HCT116 (cell line): ENCODE results near the gene NOL3. TPM values are rescaled to one million over a fixed set of nuclear protein-coding genes. Genes with fewer than 3 reads are reported as not detected.

Experiments
- ATAC-seq: fragments of 200-7000 bp; cut with Tn5 transposase; 2 replicates; pipeline ENCODE4 v1.9.1; 2020; ENCODE audit warnings: mild to moderate bottlenecking, moderate library complexity
- BruUV-seq: library from RNA; stranded (reverse); fragments of 400-500 nt; replicated peaks from 2 replicates; lab custom pipeline; 2021; lab: Mats Ljungman, UMichigan
- CTCF ChIA-PET: fragments of 300-600 bp; sonication (Branson Sonifier 250); formaldehyde crosslinking; loops from one replicate; lab custom pipeline; 2021; ENCODE audit warnings: antibody characterized with exemption; lab: Charles Lee
- POLR2A ChIA-PET: fragments of 300-600, 350-600 bp; sonication (Branson Sonifier 250); formaldehyde crosslinking; loops from one replicate; lab custom pipeline; 2021; ENCODE audit warnings: antibody characterized with exemption; lab: Charles Lee
- RAD21 ChIA-PET, 2 experiments: fragments of 300-600 bp; sonication (Branson Sonifier 250); formaldehyde crosslinking; loops; one replicate each; lab custom pipeline; 2023; ENCODE audit warnings: low total read pairs in 2 of 2; ENCODE audit not compliant: uncharacterized antibody in 2 of 2, unreplicated experiment in 2 of 2, low non-redundant PET in 1 of 2; lab: Charles Lee
- DNase-seq: peaks from one replicate; pipeline ENCODE4 v3.0.0-alpha.2; 2010; ENCODE audit warnings: low read depth, low spot score
- H2AFZ ChIP-seq: fragments of 200-600 bp; shearing (Covaris generic), sonication (generic); 2 replicates; pipeline ENCODE4 v1.6.1; 2017; ENCODE audit warnings: low read depth, mixed run types, mixed read lengths, antibody characterized with exemption, low read length; ENCODE audit not compliant: poor library complexity, severe bottlenecking
- H3K27ac ChIP-seq: 2 replicates; pipeline ENCODE4 v1.5.1; 2012; ENCODE audit warnings: low read depth, low read length
- H3K27me3 ChIP-seq: fragments of 200-600 bp; sonication (generic); 2 replicates; pipeline ENCODE4 v1.6.1; 2016; ENCODE audit warnings: mixed run types, low read length, mixed read lengths; ENCODE audit not compliant: insufficient read depth
- H3K36me3 ChIP-seq, 2 experiments: fragments of 200-500 bp in 1 of 2; fragments of 200-600 bp in 1 of 2; sonication (Bioruptor generic) in 1 of 2; sonication (generic) in 1 of 2; 2 replicates each; pipeline versions ENCODE4 v1.5.1 to v1.6.1; 2014 to 2016; ENCODE audit warnings: low read length in 2 of 2, inconsistent platforms in 1 of 2, mixed read lengths in 1 of 2, mixed run types in 1 of 2; ENCODE audit not compliant: insufficient read depth in 2 of 2, control insufficient read depth in 1 of 2
- H3K4me1 ChIP-seq, 2 experiments: fragments of 200-600 bp in 1 of 2; sonication (generic) in 1 of 2; 2 replicates each; pipeline versions ENCODE4 v1.5.1 to v1.6.1; 2012 to 2017; ENCODE audit warnings: low read length in 2 of 2, inconsistent platforms in 1 of 2, mild to moderate bottlenecking in 1 of 2, mixed read lengths in 1 of 2, mixed run types in 1 of 2, moderate library complexity in 1 of 2; ENCODE audit not compliant: insufficient read depth in 2 of 2, control insufficient read depth in 1 of 2
- H3K4me2 ChIP-seq: fragments of 200-600 bp; sonication (generic); 2 replicates; pipeline ENCODE4 v1.6.1; 2017; ENCODE audit warnings: mixed run types, low read length, mixed read lengths
- H3K4me3 ChIP-seq, 2 experiments: fragments of 200-600 bp in 1 of 2; sonication (generic) in 1 of 2; replicated peaks in 1 of 2; 2 replicates each; pipeline ENCODE4 v1.5.1; 2011 to 2016; ENCODE audit warnings: low read length in 2 of 2, control low read depth in 1 of 2, low read depth in 1 of 2, mild to moderate bottlenecking in 1 of 2, mixed read lengths in 1 of 2, mixed run types in 1 of 2
- H3K79me2 ChIP-seq: fragments of 200-600 bp; sonication (generic); 2 replicates; pipeline ENCODE4 v1.6.1; 2017; ENCODE audit warnings: mild to moderate bottlenecking, mixed run types, low read length, moderate library complexity, mixed read lengths; ENCODE audit not compliant: insufficient read depth
- H3K9ac ChIP-seq: fragments of 200-600 bp; sonication (generic); 2 replicates; pipeline ENCODE4 v1.6.1; 2016; ENCODE audit warnings: low read length, mixed read lengths
- H3K9me2 ChIP-seq: fragments of 200-600 bp; sonication (generic), shearing (Covaris generic); 2 replicates; pipeline ENCODE4 v1.6.1; 2017; ENCODE audit warnings: mixed run types, mild to moderate bottlenecking, moderate library complexity; ENCODE audit not compliant: insufficient read depth
- H3K9me3 ChIP-seq, 2 experiments: fragments of 200-500 bp in 1 of 2; fragments of 200-600 bp in 1 of 2; sonication (Bioruptor generic) in 1 of 2; sonication (generic) in 1 of 2; 2 replicates each; pipeline ENCODE4 v1.6.1; 2014 to 2017; ENCODE audit warnings: low read length in 2 of 2, mixed read lengths in 2 of 2, inconsistent platforms in 1 of 2, low read depth in 1 of 2, mild to moderate bottlenecking in 1 of 2, mixed run types in 1 of 2, moderate library complexity in 1 of 2; ENCODE audit not compliant: control insufficient read depth in 1 of 2, insufficient read depth in 1 of 2
- H4K20me1 ChIP-seq: fragments of 200-600 bp; sonication (generic), shearing (Covaris generic); 2 replicates; pipeline ENCODE4 v1.6.1; 2017; ENCODE audit warnings: mixed run types, mild to moderate bottlenecking, moderate library complexity; ENCODE audit not compliant: insufficient read depth
- ATF3 ChIP-seq: IDR thresholded peaks from 2 replicates; pipeline ENCODE4 v1.6.1; 2012
- CBX3 ChIP-seq: IDR thresholded peaks from 2 replicates; pipeline ENCODE4 v1.6.1; 2012; ENCODE audit warnings: low read depth
- EGR1 ChIP-seq: IDR thresholded peaks from 2 replicates; pipeline ENCODE4 v1.6.1; 2012; ENCODE audit warnings: low read depth
- ELF1 ChIP-seq: IDR thresholded peaks from 2 replicates; pipeline ENCODE4 v1.6.1; 2012; ENCODE audit warnings: low read depth, borderline replicate concordance
- EZH2 ChIP-seq: fragments of 200-600 bp; sonication (generic); IDR thresholded peaks from 2 replicates; pipeline ENCODE4 v1.6.1; 2017; ENCODE audit warnings: antibody characterized with exemption, mixed run types
- EZH2phosphoT487 ChIP-seq: fragments of 200-600 bp; IDR thresholded peaks from 2 replicates; pipeline ENCODE4 v1.6.1; 2018; ENCODE audit warnings: antibody characterized with exemption, borderline replicate concordance
- FOSL1 ChIP-seq: IDR thresholded peaks from 2 replicates; pipeline ENCODE4 v1.6.1; 2012; ENCODE audit warnings: low read depth
- MAX ChIP-seq: IDR thresholded peaks from 2 replicates; pipeline ENCODE4 v1.6.1; 2012
- RAD21 ChIP-seq: IDR thresholded peaks from 2 replicates; pipeline ENCODE4 v1.6.1; 2012; ENCODE audit warnings: low read depth, mild to moderate bottlenecking
- REST ChIP-seq: IDR thresholded peaks from 2 replicates; pipeline ENCODE4 v1.6.1; 2012; ENCODE audit warnings: low read depth
- SIN3A ChIP-seq: IDR thresholded peaks from 2 replicates; pipeline ENCODE4 v1.6.1; 2012; ENCODE audit warnings: low read depth
- TCF7L2 ChIP-seq: IDR thresholded peaks from 2 replicates; pipeline ENCODE4 v1.7.0; 2011; ENCODE audit warnings: borderline replicate concordance, inconsistent platforms; ENCODE audit not compliant: insufficient read depth, insufficient read length; ENCODE audit errors: extremely low read depth
- ZFX ChIP-seq: fragments of 450-650 bp; IDR thresholded peaks from 2 replicates; pipeline ENCODE4 v1.6.1; 2017
- intact Hi-C: fragments of 100-400 bp; cut with micrococcal nuclease; formaldehyde crosslinking; loops from 2 replicates; pipeline ENCODE4 v1.10.0; 2022
- total RNA-seq: library from RNA; stranded (reverse); gene quantifications from one replicate; pipeline ENCODE4 v1.2.1, GENCODE V29; 2021; ENCODE audit not compliant: unreplicated experiment

Gene NOL3
- total RNA-seq, 1 experiment from 2014 or later: 54.0 TPM

GRCh38 chr16:67185651-67186134, 15.4 kb downstream of the NOL3 start:
- intact Hi-C loops: loop anchor here (1.0 kb wide), 2 partner anchors 167 to 208 kb away; no protein-coding TSS in a partner anchor
- Histone ChIP-seq H3K4me3 (no peak overlapping the region), H3K9ac (no peak overlapping the region), H3K36me3 (no peaks in the 10 kb centered on the region), H3K79me2 (peaks cover 11% of the 10 kb centered on the region), H2AFZ (no peak overlapping the region), H3K9me2 (no peaks in the 10 kb centered on the region), H3K4me1 (peaks cover 10 to 43% of the 10 kb centered on the region in 2 experiments; a peak in 3 of 4 replicates), H3K27me3 (no peaks in the 10 kb centered on the region), H3K9me3 (no peaks in the 10 kb centered on the region), H3K4me2 (peak overlapping the region; percentile 53), H4K20me1 (no peaks in the 10 kb centered on the region), H3K27ac (no peak overlapping the region)
- ChIA-PET POLR2A (interaction anchor here (1.5 kb wide), 1 partner anchor 41 kb away, joined by 3 read pairs; the partner anchor contains the start of gene TMEM208), RAD21 (interaction anchor here in 1 of 2 experiments (0.6 to 1.2 kb wide), 3 partner anchors 153 to 216 kb away, joined by 3 to 16 read pairs (median 3); no protein-coding TSS in a partner anchor)
- DNase-seq: no peak
- BruUV-seq: no TSS peak
- ATAC-seq: no peak
- TF ChIP-seq EZH2phosphoT487 (no peak), MAX (no peak)
- TF ChIP-seq, all 23 proteins: peak for 0
- CTCF ChIA-PET: interaction anchor here (0.7 to 1.5 kb wide), 13 partner anchors 13 to 290 kb away, joined by 3 to 12 read pairs (median 4); partner anchors contain the start of genes ELMO3 and NOL3

GRCh38 chr16:67186550-67186950, 16.2 kb downstream of the NOL3 start:
- no peak overlapping the region for H3K4me2 ChIP-seq
- H3K36me3 ChIP-seq: no peaks in the 10 kb centered on the region
- CTCF ChIA-PET: interaction anchor here (1.2 kb wide), 1 partner anchor 13 kb away, joined by 3 read pairs; the partner anchor contains the start of gene ELMO3
- H3K27me3 ChIP-seq: no peaks in the 10 kb centered on the region
- POLR2A ChIA-PET: no interaction called here
- no peaks in the 10 kb centered on the region for H3K9me3 ChIP-seq
- H4K20me1 ChIP-seq: no peaks in the 10 kb centered on the region
- H3K4me1 ChIP-seq: peaks cover 11 to 43% of the 10 kb centered on the region in 2 experiments; a peak in 3 of 4 replicates
- no peak overlapping the region for H3K27ac ChIP-seq
- no peaks in the 10 kb centered on the region for H3K9me2 ChIP-seq
- H2AFZ ChIP-seq: no peak overlapping the region
- DNase-seq (no peak), ATAC-seq (no peak)
- no peak overlapping the region for H3K9ac ChIP-seq
- no TSS peak for BruUV-seq
- intact Hi-C loops: no loop called here
- RAD21 ChIA-PET: no interaction called here
- no peak overlapping the region for H3K4me3 ChIP-seq
- peaks cover 11% of the 10 kb centered on the region for H3K79me2 ChIP-seq
- no peak for TF ChIP-seq CBX3
- no peak for TF ChIP-seq EGR1
- no peak for TF ChIP-seq RAD21
- no peak for TF ChIP-seq MAX
- TF ChIP-seq REST: no peak
- no peak for TF ChIP-seq SIN3A
- no peak for TF ChIP-seq FOSL1
- no peak for TF ChIP-seq ELF1
- TF ChIP-seq EZH2: no peak
- TF ChIP-seq ZFX: no peak
- TF ChIP-seq TCF7L2: no peak
- no peak for TF ChIP-seq ATF3
